ENCODE measurements around the gene TMEM117.
"Not testable (repeated sequence)": the region's sequence is repeated elsewhere in the genome, so short reads cannot be mapped to it uniquely, and the experiment has no call there.

Gene TMEM117

GRCh38 chr12:44370982-44371381, 535.1 kb downstream of the TMEM117 start:
- no peak for DNase-seq (ENCODE audit: low read depth in 2 of 3, low spot score in 1 of 3)

DNA sequence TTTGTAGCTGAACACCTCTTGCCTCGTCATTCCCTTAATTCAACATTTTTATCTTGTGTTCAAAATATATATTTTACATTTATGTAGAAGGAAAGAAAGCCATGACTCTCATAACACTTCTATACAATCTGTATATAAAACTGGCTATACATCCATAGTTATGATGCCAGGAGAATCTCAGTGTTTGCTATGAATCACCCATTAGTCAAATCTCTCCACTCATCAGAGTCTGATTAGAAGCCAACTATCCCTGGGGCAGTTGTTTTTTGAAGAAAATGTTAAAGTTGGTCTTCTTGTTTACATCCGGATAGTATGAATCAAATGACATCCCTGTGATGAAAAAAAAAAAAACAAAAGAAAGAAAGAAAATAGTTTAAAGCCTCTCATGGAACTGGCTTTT, 536.4 kb downstream of the TMEM117 start:
- DNase-seq (ENCODE audit: low read depth in 2 of 3, low spot score in 1 of 3), result no peak

- no peak for DNase-seq (ENCODE audit: low read depth in 2 of 3, low spot score in 1 of 3)
Measured at GRCh38 chr12:44375694-44376093, 539.8 kb downstream of the TMEM117 start.

GRCh38 chr12:44377443-44378187, 541.7 kb downstream of the TMEM117 start:
- DNase-seq (ENCODE audit: low read depth in 2 of 3, low spot score in 1 of 3), result no peak

- not testable (repeated sequence) for DNase-seq (ENCODE audit: low read depth in 2 of 3, low spot score in 1 of 3)
Measured at GRCh38 chr12:44379113-44379512, 543.2 kb downstream of the TMEM117 start.

DNA sequence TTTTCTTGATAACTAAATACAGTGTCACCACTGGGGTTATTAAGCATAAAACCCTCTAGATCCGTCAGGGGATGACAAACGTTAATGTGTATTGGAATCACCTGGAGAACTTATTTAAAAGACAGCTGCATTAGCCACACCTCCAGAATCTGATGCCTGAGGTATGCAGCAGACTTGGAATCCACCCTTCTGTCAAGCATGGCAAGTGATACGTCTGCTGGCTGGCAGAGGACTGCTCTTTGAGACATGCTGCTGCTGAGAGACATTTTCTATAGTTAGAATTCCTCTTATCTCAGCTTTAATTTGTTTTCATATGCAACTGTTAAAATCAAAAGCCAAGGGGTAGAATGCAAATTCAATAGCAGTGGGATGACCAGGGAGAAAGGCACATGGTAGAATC, 544.0 kb downstream of the TMEM117 start:
- no peak for DNase-seq (ENCODE audit: low read depth in 2 of 3, low spot score in 1 of 3)

DNA sequence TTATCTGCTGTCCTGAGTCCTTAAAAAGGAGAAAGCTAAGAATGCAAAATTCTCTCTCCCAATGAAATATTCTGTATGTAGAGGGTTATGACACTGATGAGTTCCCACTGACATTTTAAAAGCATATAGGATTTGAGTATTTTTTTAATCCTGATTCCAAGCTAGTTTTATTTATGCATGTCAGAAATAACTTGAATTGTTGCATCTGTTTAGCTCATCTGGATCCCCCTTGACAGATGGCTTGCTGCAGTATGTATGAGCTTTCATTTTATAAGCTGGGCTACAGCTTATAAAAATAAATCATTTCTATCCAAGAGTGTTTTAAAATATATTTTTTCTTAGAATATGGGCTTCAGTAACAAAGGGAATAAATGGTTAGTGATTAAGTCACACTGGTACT, 545.0 kb downstream of the TMEM117 start:
- DNase-seq (ENCODE audit: low read depth in 2 of 3, low spot score in 1 of 3), result no peak

GRCh38 chr12:44381341-44381740, 545.5 kb downstream of the TMEM117 start:
- no peak for DNase-seq (ENCODE audit: low read depth in 2 of 3, low spot score in 1 of 3)

DNA sequence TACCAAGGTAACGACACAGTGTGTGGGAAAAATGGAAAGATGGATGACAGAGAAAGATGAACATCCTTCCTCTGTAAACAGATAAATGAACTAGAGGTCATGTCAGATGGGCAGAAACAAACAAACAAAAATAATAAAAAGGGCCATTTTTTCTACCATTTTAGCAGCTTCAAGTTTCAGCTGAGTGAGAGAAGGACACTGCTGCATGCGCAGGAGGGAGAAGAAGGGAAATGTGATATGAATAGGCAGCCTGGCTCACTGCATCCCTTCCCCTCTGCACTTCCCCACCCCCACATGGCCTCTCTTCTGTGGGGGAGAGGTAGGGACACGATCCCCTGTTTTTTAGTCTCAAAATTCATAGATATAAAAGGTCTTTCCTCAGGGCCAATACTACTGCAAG, 548.3 kb downstream of the TMEM117 start:
- DNase-seq (ENCODE audit: low read depth in 2 of 3, low spot score in 1 of 3), result no peak

GRCh38 chr12:44385964-44386363, 550.1 kb downstream of the TMEM117 start:
- no peak for DNase-seq (ENCODE audit: low read depth in 2 of 3, low spot score in 1 of 3)

DNA sequence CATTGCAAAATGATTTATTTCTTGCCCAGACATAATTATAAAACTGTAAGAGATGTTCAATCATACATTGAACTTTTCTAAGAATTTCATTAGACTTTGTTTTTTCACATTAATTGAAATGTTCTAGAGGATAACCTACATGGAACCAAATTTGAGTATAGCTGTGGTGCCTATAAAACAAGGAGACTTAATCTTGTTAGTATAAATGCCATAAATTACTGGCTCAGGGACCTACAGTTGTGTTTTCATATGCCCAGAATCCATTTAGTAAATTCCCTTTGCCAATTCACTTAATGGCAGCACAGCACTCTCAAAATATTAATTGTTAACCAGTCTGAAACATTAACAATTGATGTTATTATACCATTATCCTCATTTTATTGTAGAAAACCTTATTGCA, 551.7 kb downstream of the TMEM117 start:
- no peak for DNase-seq (ENCODE audit: low read depth in 2 of 3, low spot score in 1 of 3)

GRCh38 chr12:44389038-44389437, 553.2 kb downstream of the TMEM117 start:
- DNase-seq (ENCODE audit: low read depth in 2 of 3, low spot score in 1 of 3), result no peak

GRCh38 chr12:44389896-44390295, 554.0 kb downstream of the TMEM117 start:
- no peak for DNase-seq (ENCODE audit: low read depth in 2 of 3, low spot score in 1 of 3)

DNA sequence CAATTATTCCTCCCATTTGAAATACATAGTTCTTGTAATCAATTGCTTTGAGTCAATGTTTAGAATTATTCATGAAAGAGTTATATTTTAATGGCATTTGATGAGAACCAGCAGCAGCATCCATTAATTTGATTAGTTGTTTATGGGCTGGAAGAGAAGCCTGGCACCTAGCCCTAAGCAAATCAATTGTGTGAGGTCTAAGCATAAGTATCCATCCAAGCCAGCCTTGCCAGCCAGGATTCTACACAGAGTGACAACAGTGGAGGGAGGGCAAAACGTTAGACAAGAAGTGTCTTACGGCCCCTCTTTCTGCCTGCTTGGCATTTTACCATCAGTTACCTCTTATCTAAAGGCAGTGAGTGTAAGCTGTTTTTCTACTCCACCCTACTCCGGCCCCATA, 561.8 kb downstream of the TMEM117 start:
- no peak for DNase-seq (ENCODE audit: low read depth in 2 of 3, low spot score in 1 of 3)

DNA sequence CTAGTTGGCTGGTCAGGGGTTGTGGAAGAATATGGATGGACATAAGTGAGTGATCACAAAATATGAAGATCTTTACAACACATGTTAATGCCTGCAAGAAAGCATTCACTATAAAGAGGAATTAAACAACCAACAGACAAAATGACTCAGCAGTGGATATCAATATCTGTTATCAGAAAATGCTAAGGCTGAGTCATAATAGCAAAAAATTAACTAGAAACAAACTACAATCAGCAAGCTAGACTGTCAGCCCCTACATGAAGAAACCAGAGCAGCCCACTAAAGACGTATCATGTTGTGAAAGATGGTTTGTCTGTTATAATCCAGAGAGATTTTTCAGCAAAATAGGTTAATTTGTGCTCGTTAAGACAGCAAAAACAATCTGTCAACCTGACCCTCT, 567.3 kb downstream of the TMEM117 start:
- DNase-seq (ENCODE audit: low read depth in 2 of 3, low spot score in 1 of 3), result no peak

GRCh38 chr12:44405297-44405696, 569.4 kb downstream of the TMEM117 start:
- DNase-seq (ENCODE audit: low read depth in 2 of 3, low spot score in 1 of 3), result no peak

DNA sequence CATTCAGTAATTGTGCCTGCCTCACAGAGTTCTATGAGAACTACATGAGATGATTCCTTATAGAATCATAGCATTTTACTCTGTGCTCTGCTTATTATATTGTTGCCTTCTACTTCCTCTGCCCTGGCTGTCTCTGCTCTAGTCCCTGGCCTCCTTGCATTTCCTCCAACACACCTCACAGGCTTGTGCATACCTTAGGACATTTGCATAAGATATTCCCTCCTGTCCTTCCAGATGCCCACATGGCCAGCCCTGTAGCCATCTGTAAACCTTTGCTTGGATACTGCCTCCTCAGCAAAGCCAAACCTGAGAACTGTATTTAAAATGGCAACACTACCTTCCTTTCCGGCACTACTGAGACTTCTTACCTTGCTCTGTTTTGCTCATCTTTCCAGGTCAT, 586.7 kb downstream of the TMEM117 start:
- DNase-seq (ENCODE audit: low read depth in 2 of 3, low spot score in 1 of 3), result no peak

GRCh38 chr12:44428825-44429224, 592.9 kb downstream of the TMEM117 start:
- DNase-seq (ENCODE audit: low read depth in 2 of 3, low spot score in 1 of 3), result no peak

DNA sequence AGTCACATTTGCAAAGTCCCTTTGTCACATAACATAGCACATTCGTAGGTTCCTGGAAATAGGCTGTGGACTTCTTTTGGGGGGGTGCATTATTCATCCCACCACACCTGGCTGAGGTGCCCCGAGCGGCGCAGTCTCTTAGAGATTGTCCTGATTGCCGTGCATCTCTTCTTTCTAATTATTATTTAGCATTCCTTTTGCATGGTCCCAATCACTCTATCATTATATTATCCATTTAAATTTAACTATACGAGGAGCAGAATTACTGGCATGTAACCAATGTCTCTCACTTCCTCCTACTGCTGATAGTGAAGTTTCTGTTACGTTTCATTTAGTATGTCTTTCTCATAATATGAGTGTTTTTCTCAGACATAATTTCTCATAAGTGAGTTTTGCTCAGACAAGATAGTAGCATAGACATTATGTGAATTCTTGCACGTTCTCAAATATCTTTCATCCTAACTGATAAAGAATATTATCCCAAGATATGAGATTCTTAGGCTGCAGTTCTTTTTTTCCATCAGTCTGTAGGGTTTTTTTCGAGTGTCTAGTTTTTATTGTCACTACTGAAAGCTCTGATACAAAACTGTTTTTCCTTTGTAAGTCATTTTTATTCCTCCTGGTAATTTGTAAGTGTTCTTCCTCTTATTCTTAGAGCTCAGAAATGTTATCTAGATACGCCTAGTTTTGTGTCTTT, 595.9 kb downstream of the TMEM117 start:
- DNase-seq (ENCODE audit: low read depth in 2 of 3, low spot score in 1 of 3), result no peak

- no peak for DNase-seq (ENCODE audit: low read depth in 2 of 3, low spot score in 1 of 3)
Measured at GRCh38 chr12:44433659-44434058, 597.8 kb downstream of the TMEM117 start.

DNA sequence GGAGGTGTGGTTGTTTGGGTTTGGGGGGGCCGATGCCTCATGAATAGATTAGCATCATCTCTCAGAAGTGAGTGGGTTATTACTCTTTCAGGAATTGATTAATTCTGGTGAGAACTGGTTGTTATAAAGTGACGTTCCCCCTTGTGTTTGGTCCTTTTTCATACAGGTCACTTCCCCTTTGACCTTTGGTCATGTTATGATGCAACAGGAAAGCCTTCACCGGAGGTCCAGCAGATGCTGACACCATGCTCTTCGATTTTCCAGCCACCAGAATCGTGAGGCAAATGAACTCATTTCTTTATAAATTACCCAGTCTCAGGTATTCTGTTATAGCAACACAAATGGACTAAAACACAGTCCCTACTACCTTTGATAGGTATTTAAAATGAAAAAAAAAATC, 600.9 kb downstream of the TMEM117 start:
- no peak for DNase-seq (ENCODE audit: low read depth in 2 of 3, low spot score in 1 of 3)
